Smooth muscle cell (in vitro differentiated cells): ENCODE results near the gene F10. TPM values are rescaled to one million over a fixed set of nuclear protein-coding genes. Genes with fewer than 3 reads are reported as not detected.

ENCODE experiments used
- DNase-seq: peaks from one replicate; lab custom pipeline; 2025; ENCODE audit not compliant: unreplicated experiment; lab: John Stamatoyannopoulos, UW
- H2AFZ ChIP-seq: fragments of 200-600 bp; sonication (generic); 2 replicates; pipeline ENCODE4 v1.6.0; 2016; ENCODE audit warnings: antibody characterized with exemption, low read depth, mild to moderate bottlenecking
- H3F3A ChIP-seq: fragments of 200-600 bp; sonication (generic); 2 replicates; pipeline ENCODE4 v1.6.0; 2017; ENCODE audit warnings: antibody characterized with exemption, low read depth
- H3K27ac ChIP-seq: fragments of 200-600 bp; sonication (generic); 2 replicates; pipeline ENCODE4 v1.5.1; 2016; ENCODE audit warnings: low read depth, mild to moderate bottlenecking
- H3K27me3 ChIP-seq: fragments of 200-600 bp; sonication (generic); 2 replicates; pipeline ENCODE4 v1.6.1; 2016; ENCODE audit warnings: low read depth, mild to moderate bottlenecking
- H3K36me3 ChIP-seq: fragments of 200-600 bp; sonication (generic); 2 replicates; pipeline ENCODE4 v1.5.1; 2016; ENCODE audit warnings: low read depth
- H3K4me1 ChIP-seq: fragments of 200-600 bp; sonication (generic); 2 replicates; pipeline ENCODE4 v1.5.1; 2016; ENCODE audit warnings: low read depth
- H3K4me2 ChIP-seq: fragments of 200-600 bp; sonication (generic); 2 replicates; pipeline ENCODE4 v1.6.0; 2016; ENCODE audit warnings: mild to moderate bottlenecking
- H3K4me3 ChIP-seq: fragments of 200-600 bp; sonication (generic); 2 replicates; pipeline ENCODE4 v1.5.1; 2016; ENCODE audit warnings: mild to moderate bottlenecking
- H3K79me2 ChIP-seq: fragments of 200-600 bp; sonication (generic); 2 replicates; pipeline ENCODE4 v1.6.0; 2016; ENCODE audit warnings: low read depth, mild to moderate bottlenecking
- H3K9ac ChIP-seq: fragments of 200-600 bp; sonication (generic); 2 replicates; pipeline ENCODE4 v1.6.0; 2016; ENCODE audit warnings: low read depth
- H3K9me3 ChIP-seq: fragments of 200-600 bp; sonication (generic); replicated peaks from 2 replicates; pipeline ENCODE4 v1.5.1; 2016; ENCODE audit warnings: low read depth
- H4K20me1 ChIP-seq: fragments of 200-600 bp; sonication (generic); 2 replicates; pipeline ENCODE4 v1.6.0; 2016; ENCODE audit warnings: low read depth
- CTCF ChIP-seq: fragments of 200-600 bp; sonication (generic); IDR thresholded peaks from 2 replicates; pipeline ENCODE4 v1.5.1; 2017; ENCODE audit warnings: borderline replicate concordance, mild to moderate bottlenecking, antibody characterized with exemption; ENCODE audit not compliant: insufficient read depth, poor library complexity, severe bottlenecking
- WGBS: methylation state at CpG from one replicate; pipeline ENCODE4 v1.1.7; 2016; ENCODE audit warnings: low lambda C conversion rate; 5-methylcytosine and 5-hydroxymethylcytosine counted together
- polyA plus RNA-seq: library from polyadenylated mRNA; unstranded; fragments of >200 nt; fragmentation: Nextera tagmentation; extraction: Ambion mirVana; gene quantifications from 2 replicates; pipeline ENCODE4 v1.2.1, GENCODE V29; 2016
- total RNA-seq: library from RNA; depleted of rRNA; stranded (reverse); fragments of >200 nt; gene quantifications from 2 replicates; pipeline ENCODE4 v1.2.3, GENCODE V29; 2014

Gene F10
- total and polyA plus RNA-seq, 2 experiments from 2014 or later, result 17.1 to 43.7 TPM

GRCh38 chr13:113083402-113084061 is 39.1 kb upstream of the F10 start:
- Histone ChIP-seq H4K20me1 (no peaks in the 10 kb centered on the region), H3K9ac (no peak overlapping the region), H3K79me2 (no peaks in the 10 kb centered on the region), H3K9me3 (no peaks in the 10 kb centered on the region), H3K36me3 (no peaks in the 10 kb centered on the region), H3K27ac (no peak overlapping the region), H3K4me3 (no peak overlapping the region), H3F3A (no peaks in the 10 kb centered on the region), H3K4me1 (no peaks in the 10 kb centered on the region), H3K27me3 (no peaks in the 10 kb centered on the region), H3K4me2 (no peak overlapping the region), H2AFZ (no peak overlapping the region)
- 83% methylated on average over 18 of the region's 18 CpGs for WGBS
- DNase-seq, result no peak
- TF ChIP-seq CTCF, result no peak

- no peak overlapping the region for H3K4me3 ChIP-seq
- WGBS, result 88% methylated on average over 25 of the region's 25 CpGs
- H3K4me1 ChIP-seq, result no peaks in the 10 kb centered on the region
- TF ChIP-seq CTCF, result no peak
- no peaks in the 10 kb centered on the region for H3K36me3 ChIP-seq
- H4K20me1 ChIP-seq, result no peaks in the 10 kb centered on the region
- H3K4me2 ChIP-seq, result no peak overlapping the region
- no peak for DNase-seq
- H3K9me3 ChIP-seq, result no peaks in the 10 kb centered on the region
- H3K9ac ChIP-seq, result no peak overlapping the region
- H2AFZ ChIP-seq, result no peak overlapping the region
- H3K79me2 ChIP-seq, result no peaks in the 10 kb centered on the region
- no peaks in the 10 kb centered on the region for H3K27me3 ChIP-seq
- H3F3A ChIP-seq, result no peaks in the 10 kb centered on the region
- H3K27ac ChIP-seq, result no peak overlapping the region
These were observed 38.3 kb upstream of the F10 start for GRCh38 chr13:113084094-113084942.

GRCh38 chr13:113084943-113085540 is 37.6 kb upstream of the F10 start:
- H2AFZ ChIP-seq, result no peak overlapping the region
- H3K27me3 ChIP-seq, result no peaks in the 10 kb centered on the region

More at GRCh38 chr13:113084943-113085540, 37.6 kb upstream of the F10 start:
- no peaks in the 10 kb centered on the region for H3K4me1 ChIP-seq
- WGBS, result 91% methylated on average over 24 of the region's 24 CpGs
- no peaks in the 10 kb centered on the region for H4K20me1 ChIP-seq
- H3K9me3 ChIP-seq, result no peaks in the 10 kb centered on the region
- H3K27ac ChIP-seq, result no peak overlapping the region
- no peaks in the 10 kb centered on the region for H3K79me2 ChIP-seq
- no peak for DNase-seq
- no peaks in the 10 kb centered on the region for H3K36me3 ChIP-seq
- TF ChIP-seq CTCF, result no peak
- no peaks in the 10 kb centered on the region for H3F3A ChIP-seq
- H3K4me2 ChIP-seq, result no peak overlapping the region
- no peak overlapping the region for H3K4me3 ChIP-seq
- H3K9ac ChIP-seq, result no peak overlapping the region
